Ovary (tissue), 9 donors: ENCODE data around the gene SPTLC1. TPM values are rescaled to one million over a fixed set of nuclear protein-coding genes. Genes with fewer than 3 reads are reported as not detected.
"Not testable (repeated sequence)": the region's sequence is repeated elsewhere in the genome, so short reads cannot be mapped to it uniquely, and the experiment has no call there.

Source experiments
- DNase-seq, 5 donors: peaks; one replicate each; pipeline ENCODE4 v3.0.0-alpha.2; 2019 to 2020
- H3K27ac ChIP-seq, 2 donors: fragments of 200-600 bp; one replicate each; pipeline versions ENCODE4 v1.5.1 to v1.8.0; 2019 to 2022
- H3K27me3 ChIP-seq: fragments of 200-600 bp; one replicate; pipeline ENCODE4 v1.8.0; 2022
- H3K36me3 ChIP-seq: fragments of 200-600 bp; sonication (generic); one replicate; pipeline ENCODE4 v1.5.1; 2019
- H3K4me1 ChIP-seq: one replicate; pipeline ENCODE4 v1.8.1; 2013; ENCODE audit warnings: mild to moderate bottlenecking, moderate library complexity; ENCODE audit not compliant: insufficient read depth
- H3K4me3 ChIP-seq: fragments of 200-600 bp; sonication (generic); one replicate; pipeline ENCODE4 v1.5.1; 2017
- H3K9me3 ChIP-seq, 2 donors: fragments of 200-600 bp in 1 of 2; sonication (generic) in 1 of 2; one replicate each; pipeline versions ENCODE4 v1.5.1 to v1.8.1; 2013 to 2019; ENCODE audit warnings: mild to moderate bottlenecking in 1 of 2, moderate library complexity in 1 of 2
- EP300 ChIP-seq: sonication (generic); formaldehyde crosslinking; IDR thresholded peaks from one replicate; pipeline ENCODE4 v1.6.1; 2017; ENCODE audit warnings: antibody characterized with exemption
- POLR2A ChIP-seq: fragments of 450-650 bp; IDR thresholded peaks from one replicate; pipeline ENCODE4 v1.6.1; 2017; ENCODE audit warnings: antibody characterized with exemption, mild to moderate bottlenecking, moderate library complexity
- WGBS, 3 donors: extraction: QIAGEN DNeasy Blood & Tissue Kit in 1 of 3; methylation state at CpG; one replicate each; pipeline versions ENCODE4 v1.1.5 to v1.1.7; 2013 to 2017; 5-methylcytosine and 5-hydroxymethylcytosine counted together
- intact Hi-C, 4 donors: fragments of 100-400 bp; cut with DNase I; formaldehyde crosslinking; loops; one replicate each; pipeline versions ENCODE4 v1.11.0 to v1.15.1; 2022 to 2023
- polyA plus RNA-seq, 2 donors: library from polyadenylated mRNA; stranded (reverse); fragments of 200-250 nt in 1 of 2; fragments of 350-450 nt in 1 of 2; fragmentation: Illumina TruSeq in 1 of 2; extraction: RNeasy Lipid Tissue Mini Kit (QIAGEN cat#74804) in 1 of 2; gene quantifications; one replicate each; pipeline ENCODE4 v1.2.3, GENCODE V29; 2013 to 2014
- total RNA-seq, 7 donors: library from RNA; depleted of rRNA in 2 of 7; stranded (reverse); fragments of >200 nt in 2 of 7; fragmentation: NEBNext Ultra II Directional in 3 of 7; extraction: Animal tissue kit (Norgen Biotek cat#: 25700) in 3 of 7; gene quantifications; one replicate each; pipeline versions ENCODE4 v1.1.0 to v1.2.4, GENCODE V29; 2016 to 2023
- TF ChIP-seq, protein P1 (sequence below), 3 donors: fragments of 450-650 bp in 2 of 3; fragments of 200-600 bp in 1 of 3; IDR thresholded peaks; one replicate each; pipeline versions ENCODE4 v1.5.1 to v1.8.0; 2016 to 2022; ENCODE audit warnings: antibody characterized with exemption in 3 of 3, mild to moderate bottlenecking in 1 of 3
- donor health status: DM: no; HTN: no; CAD: no; lungs with moderate emphysema.
- donor health status: DM: no; HTN: no; CAD: no.
- donor health status: Bipolar disorder and iron deficiency.
- donor health status: DM: yes; HTN: yes; CAD: no.
- donor health status: DM: no; HTN: no; CAD: no.
- donor health status: DM: yes; HTN: yes; CAD: no.

SPTLC1 gene
- total and polyA plus RNA-seq, 9 donors: 54.3 to 80.2 (median 72.0) TPM

DNA sequence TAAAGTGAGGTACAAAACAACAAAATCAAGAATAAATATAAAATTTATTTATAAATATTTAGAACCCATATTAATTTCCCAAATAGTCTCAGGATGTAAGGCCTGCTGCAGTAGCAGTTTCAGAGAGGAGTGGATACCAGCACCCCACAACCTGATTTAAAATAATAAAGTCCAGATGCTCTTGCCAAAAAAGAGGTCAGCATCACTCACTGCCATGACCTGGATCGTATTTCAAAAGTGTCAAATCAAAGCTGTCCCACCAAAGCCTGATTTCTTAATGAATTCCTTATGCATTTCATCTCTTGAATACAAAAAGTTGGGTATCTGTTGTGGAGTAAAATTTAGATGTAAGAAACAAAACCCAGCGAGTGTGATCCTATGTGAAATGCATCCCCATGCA lies 107.2 kb downstream of the SPTLC1 start:
- Histone ChIP-seq H3K36me3 (no peaks in the 10 kb centered on the region), H3K27me3 (no peaks in the 10 kb centered on the region), H3K4me3 (no peak overlapping the region), H3K9me3 (no peaks in the 10 kb centered on the region), H3K4me1 (no peaks in the 10 kb centered on the region), H3K27ac (no peak overlapping the region)
- intact Hi-C loops: no loop called here
- DNase-seq: no peak
- WGBS, 3 donors: 57 to 66% (median 61%) methylated on average over 2 of the region's 2 CpGs
- TF ChIP-seq EP300: no peak
- TF ChIP-seq, protein P1, sequence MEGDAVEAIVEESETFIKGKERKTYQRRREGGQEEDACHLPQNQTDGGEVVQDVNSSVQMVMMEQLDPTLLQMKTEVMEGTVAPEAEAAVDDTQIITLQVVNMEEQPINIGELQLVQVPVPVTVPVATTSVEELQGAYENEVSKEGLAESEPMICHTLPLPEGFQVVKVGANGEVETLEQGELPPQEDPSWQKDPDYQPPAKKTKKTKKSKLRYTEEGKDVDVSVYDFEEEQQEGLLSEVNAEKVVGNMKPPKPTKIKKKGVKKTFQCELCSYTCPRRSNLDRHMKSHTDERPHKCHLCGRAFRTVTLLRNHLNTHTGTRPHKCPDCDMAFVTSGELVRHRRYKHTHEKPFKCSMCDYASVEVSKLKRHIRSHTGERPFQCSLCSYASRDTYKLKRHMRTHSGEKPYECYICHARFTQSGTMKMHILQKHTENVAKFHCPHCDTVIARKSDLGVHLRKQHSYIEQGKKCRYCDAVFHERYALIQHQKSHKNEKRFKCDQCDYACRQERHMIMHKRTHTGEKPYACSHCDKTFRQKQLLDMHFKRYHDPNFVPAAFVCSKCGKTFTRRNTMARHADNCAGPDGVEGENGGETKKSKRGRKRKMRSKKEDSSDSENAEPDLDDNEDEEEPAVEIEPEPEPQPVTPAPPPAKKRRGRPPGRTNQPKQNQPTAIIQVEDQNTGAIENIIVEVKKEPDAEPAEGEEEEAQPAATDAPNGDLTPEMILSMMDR (IDR thresholded peaks at IDR 0.05): no peak
- no peak for TF ChIP-seq POLR2A

DNA sequence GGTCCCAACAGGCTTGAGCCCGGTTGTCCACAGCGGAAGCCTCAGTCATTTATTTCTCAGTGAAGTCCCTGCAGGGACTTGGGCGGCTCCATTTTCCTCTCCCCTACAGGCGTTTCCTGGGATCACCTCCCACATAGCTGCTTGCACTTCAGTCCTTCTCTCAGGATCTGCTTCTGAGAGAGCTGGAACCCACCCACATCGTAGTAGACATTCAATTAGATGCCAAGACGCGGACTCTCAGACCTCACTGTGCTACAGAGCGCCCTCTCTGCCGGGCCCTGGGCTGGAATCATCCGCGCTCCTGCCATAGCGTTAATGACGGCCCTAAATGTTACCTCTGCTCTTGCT lies 111.2 kb downstream of the SPTLC1 start:
- WGBS, 3 donors: 82 to 92% (median 87%) methylated on average over 13 of the region's 13 CpGs
- H3K27ac ChIP-seq: no peak overlapping the region
- H3K4me1 ChIP-seq: no peaks in the 10 kb centered on the region
- no peaks in the 10 kb centered on the region for H3K36me3 ChIP-seq
- H3K27me3 ChIP-seq: no peaks in the 10 kb centered on the region
- TF ChIP-seq POLR2A: no peak
- TF ChIP-seq EP300: no peak
- TF ChIP-seq, protein P1 (IDR thresholded peaks at IDR 0.05): no peak
- intact Hi-C loops: no loop called here
- H3K4me3 ChIP-seq: no peak overlapping the region
- no peaks in the 10 kb centered on the region for H3K9me3 ChIP-seq
- no peak for DNase-seq

DNA sequence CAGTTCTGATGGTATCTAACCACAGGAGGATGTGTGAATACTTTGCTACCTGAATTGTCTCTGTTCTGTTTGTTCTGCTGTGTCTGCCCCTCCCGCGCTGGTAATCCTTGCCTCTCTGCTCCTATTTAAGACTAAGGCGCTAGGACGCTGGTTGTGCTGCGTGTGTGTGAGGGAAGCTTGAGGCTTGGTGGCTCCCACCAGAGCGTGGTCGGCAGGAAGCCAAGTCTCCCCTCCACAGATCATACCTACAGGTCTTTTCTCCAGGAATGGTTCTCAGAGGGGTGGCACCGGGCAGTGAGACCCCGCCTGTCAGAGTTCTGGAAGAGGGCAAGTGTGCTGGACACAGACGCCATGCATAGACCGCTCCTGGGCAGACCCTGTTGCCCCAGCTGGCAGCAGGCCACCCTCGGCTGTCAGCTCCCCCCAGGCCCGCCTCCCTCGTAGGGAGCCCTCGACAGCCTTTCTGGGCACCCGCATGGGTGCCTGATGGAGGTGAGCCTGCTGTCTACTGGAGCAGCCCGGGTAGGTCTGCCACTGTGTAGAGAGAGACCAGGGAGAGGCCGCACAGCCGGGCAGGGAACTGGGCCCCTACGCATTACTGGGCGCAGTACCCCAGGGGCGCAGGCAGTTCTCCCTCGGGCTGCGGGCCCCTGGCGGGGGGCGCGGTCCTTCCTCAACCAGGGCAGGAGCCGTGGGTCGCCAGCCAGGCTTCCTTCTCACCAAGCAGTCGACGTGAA lies 111.7 kb downstream of the SPTLC1 start:
- TF ChIP-seq, protein P1 (IDR thresholded peaks at IDR 0.05): no peak
- TF ChIP-seq EP300 (no peak), POLR2A (no peak)
- Histone ChIP-seq H3K27me3 (no peaks in the 10 kb centered on the region), H3K36me3 (no peaks in the 10 kb centered on the region), H3K9me3 (no peaks in the 10 kb centered on the region), H3K4me3 (no peak overlapping the region), H3K4me1 (no peaks in the 10 kb centered on the region), H3K27ac (no peak overlapping the region)
- WGBS, 3 donors: 94 to 97% (median 95%) methylated on average over 27 to 31 of the region's 31 CpGs
- intact Hi-C loops: no loop called here
- DNase-seq: no peak

DNA sequence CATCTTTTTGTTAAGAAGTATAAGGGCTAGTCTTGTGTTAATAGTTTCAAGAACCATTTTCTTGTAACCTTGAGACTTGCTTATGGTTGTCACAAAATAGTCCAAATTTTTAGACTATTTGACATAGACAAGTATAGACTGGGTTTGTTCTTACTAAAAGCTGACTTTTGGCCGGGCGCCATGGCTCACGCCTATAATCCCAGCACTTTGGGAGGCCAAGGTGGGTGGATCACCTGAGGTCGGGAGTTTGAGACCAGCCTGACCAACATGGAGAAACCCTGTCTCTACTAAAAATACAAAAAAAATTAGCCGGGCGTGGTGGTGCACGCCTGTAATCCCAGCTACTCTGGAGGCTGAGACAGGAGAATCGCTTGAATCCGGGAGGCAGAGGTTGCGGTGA lies 113.3 kb downstream of the SPTLC1 start:
- H3K4me3 ChIP-seq, H3K27ac ChIP-seq, H3K9me3 ChIP-seq, intact Hi-C loops, H3K36me3 ChIP-seq, DNase-seq, H3K27me3 ChIP-seq, H3K4me1 ChIP-seq: not testable (repeated sequence)
- WGBS, 3 donors: 90 to 93% (median 91%) methylated on average over 10 of the region's 10 CpGs

DNA sequence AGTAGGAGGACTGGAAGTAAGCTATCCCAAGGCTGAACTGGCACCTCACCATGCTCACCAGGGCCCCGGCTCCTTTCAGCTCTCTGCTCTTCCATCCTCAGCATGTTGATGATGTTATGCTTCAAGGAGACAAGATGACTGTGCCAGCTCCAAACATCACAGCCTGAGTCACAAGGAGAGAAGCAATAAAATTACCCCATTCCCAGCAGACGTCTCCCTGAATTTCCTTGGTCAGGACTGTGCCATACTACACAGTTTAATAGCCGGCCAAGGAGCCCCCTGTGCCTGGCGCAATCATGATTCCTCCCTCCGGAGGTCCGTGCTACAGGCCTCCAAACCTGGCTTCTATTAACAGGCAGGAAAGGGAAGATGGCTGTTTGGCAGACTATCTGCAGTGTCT lies 114.0 kb downstream of the SPTLC1 start:
- 63 to 74% (median 63%) methylated on average over 6 of the region's 6 CpGs for WGBS, 3 donors
- no peaks in the 10 kb centered on the region for H3K4me1 ChIP-seq
- no peak overlapping the region for H3K27ac ChIP-seq
- no peak overlapping the region for H3K4me3 ChIP-seq
- no peaks in the 10 kb centered on the region for H3K36me3 ChIP-seq
- TF ChIP-seq POLR2A (no peak), EP300 (no peak)
- TF ChIP-seq, protein P1 (IDR thresholded peaks at IDR 0.05): no peak
- no peak for DNase-seq
- intact Hi-C loops: no loop called here
- H3K27me3 ChIP-seq: no peaks in the 10 kb centered on the region
- no peaks in the 10 kb centered on the region for H3K9me3 ChIP-seq
